HEK293 (cell line): ENCODE measurements around the gene TIA1.

Experiments
- AEBP2 ChIP-seq: fragments of 450-650 bp; formaldehyde crosslinking; IDR thresholded peaks from 2 replicates; pipeline ENCODE4 v1.5.1; 2016; ENCODE audit warnings: missing biosample characterization, missing genetic modification characterization, borderline replicate concordance
- BCL11A ChIP-seq: fragments of 450-650 bp; formaldehyde crosslinking; IDR thresholded peaks from 2 replicates; pipeline ENCODE4 v1.5.1; 2016; ENCODE audit warnings: low read depth, missing biosample characterization, missing genetic modification characterization
- EGR2 ChIP-seq: fragments of 450-650 bp; formaldehyde crosslinking; IDR thresholded peaks from 2 replicates; pipeline ENCODE4 v1.5.1; 2016; ENCODE audit warnings: low read depth, missing biosample characterization, missing genetic modification characterization
- HOXA7 ChIP-seq: sonication (generic); formaldehyde crosslinking; IDR thresholded peaks from 2 replicates; pipeline ENCODE4 v1.8.1; 2022; ENCODE audit warnings: missing genetic modification reagents, borderline replicate concordance
- MZF1 ChIP-seq: fragments of 450-650 bp; formaldehyde crosslinking; IDR thresholded peaks from 2 replicates; pipeline ENCODE4 v1.5.1; 2017; ENCODE audit warnings: missing biosample characterization, missing genetic modification characterization, borderline replicate concordance
- PRDM6 ChIP-seq: fragments of 450-650 bp; formaldehyde crosslinking; IDR thresholded peaks from 2 replicates; pipeline ENCODE4 v1.5.1; 2017; ENCODE audit warnings: missing biosample characterization, missing genetic modification characterization
- REPIN1 ChIP-seq: fragments of 450-650 bp; formaldehyde crosslinking; IDR thresholded peaks from 2 replicates; pipeline ENCODE4 v1.5.1; 2017; ENCODE audit warnings: missing biosample characterization, missing genetic modification characterization, low read depth
- SETDB1 ChIP-seq: IDR thresholded peaks from one replicate; pipeline ENCODE4 v1.6.1; 2017; ENCODE audit warnings: mild to moderate bottlenecking, low read length, moderate library complexity, mixed read lengths; ENCODE audit not compliant: insufficient read length
- TRIM28 ChIP-seq: IDR thresholded peaks from 2 replicates; pipeline ENCODE4 v1.6.1; 2011; ENCODE audit warnings: low read length, control low read depth, borderline replicate concordance
- WT1 ChIP-seq: fragments of 450-650 bp; formaldehyde crosslinking; IDR thresholded peaks from 2 replicates; pipeline ENCODE4 v1.5.1; 2016; ENCODE audit warnings: missing biosample characterization, missing genetic modification characterization
- ZBTB1 ChIP-seq: fragments of 450-650 bp; formaldehyde crosslinking; IDR thresholded peaks from 2 replicates; pipeline ENCODE4 v1.5.1; 2016; ENCODE audit warnings: missing biosample characterization, missing genetic modification characterization
- ZBTB48 ChIP-seq: fragments of 450-650 bp; formaldehyde crosslinking; IDR thresholded peaks from 2 replicates; pipeline ENCODE4 v1.5.1; 2016; ENCODE audit warnings: missing biosample characterization, missing genetic modification characterization
- ZBTB8A ChIP-seq: fragments of 450-650 bp; formaldehyde crosslinking; IDR thresholded peaks from 2 replicates; pipeline ENCODE4 v1.5.1; 2016; ENCODE audit warnings: missing biosample characterization, missing genetic modification characterization
- ZNF148 ChIP-seq: fragments of 450-650 bp; formaldehyde crosslinking; IDR thresholded peaks from 2 replicates; pipeline ENCODE4 v1.5.0; 2017; ENCODE audit warnings: missing biosample characterization, missing genetic modification characterization, borderline replicate concordance
- ZNF223 ChIP-seq: fragments of 450-650 bp; formaldehyde crosslinking; IDR thresholded peaks from 2 replicates; pipeline ENCODE4 v1.5.1; 2016; ENCODE audit warnings: missing biosample characterization, missing genetic modification characterization
- ZNF350 ChIP-seq: fragments of 450-650 bp; formaldehyde crosslinking; IDR thresholded peaks from 2 replicates; pipeline ENCODE4 v1.5.0; 2017; ENCODE audit warnings: missing biosample characterization, mild to moderate bottlenecking, missing genetic modification characterization
- ZNF585B ChIP-seq: fragments of 450-650 bp; formaldehyde crosslinking; IDR thresholded peaks from 2 replicates; pipeline ENCODE4 v1.5.1; 2016; ENCODE audit warnings: missing biosample characterization, missing genetic modification characterization
- ZNF596 ChIP-seq: fragments of 450-650 bp; IDR thresholded peaks from 2 replicates; pipeline ENCODE4 v1.5.0; 2018; ENCODE audit warnings: missing biosample characterization, mild to moderate bottlenecking, missing genetic modification characterization, moderate library complexity
- ZNF600 ChIP-seq: fragments of 450-650 bp; formaldehyde crosslinking; IDR thresholded peaks from 2 replicates; pipeline ENCODE4 v1.5.1; 2016; ENCODE audit warnings: missing biosample characterization, missing genetic modification characterization
- ZNF629 ChIP-seq: fragments of 450-650 bp; formaldehyde crosslinking; IDR thresholded peaks from 2 replicates; pipeline ENCODE4 v1.5.1; 2017; ENCODE audit warnings: missing biosample characterization, missing genetic modification characterization
- ZNF658 ChIP-seq: fragments of 450-650 bp; formaldehyde crosslinking; IDR thresholded peaks from 2 replicates; pipeline ENCODE4; 2016; ENCODE audit warnings: missing biosample characterization, missing genetic modification characterization
- ZNF660 ChIP-seq: fragments of 450-650 bp; IDR thresholded peaks from 2 replicates; pipeline ENCODE4 v1.5.1; 2018; ENCODE audit warnings: missing biosample characterization, mild to moderate bottlenecking, missing genetic modification characterization
- ZNF791 ChIP-seq: fragments of 450-650 bp; formaldehyde crosslinking; IDR thresholded peaks from 2 replicates; pipeline ENCODE4 v1.5.1; 2016; ENCODE audit warnings: missing biosample characterization, missing genetic modification characterization
- TF ChIP-seq, protein P1 (sequence below): fragments of 450-650 bp; formaldehyde crosslinking; IDR thresholded peaks from 2 replicates; pipeline ENCODE4 v1.5.1; 2016; ENCODE audit warnings: missing biosample characterization, missing genetic modification characterization
- TF ChIP-seq, protein P2 (sequence below): fragments of 450-650 bp; formaldehyde crosslinking; IDR thresholded peaks from 2 replicates; pipeline ENCODE4 v1.5.1; 2016; ENCODE audit warnings: missing biosample characterization, missing genetic modification characterization
- TF ChIP-seq, protein P3 (sequence below): fragments of 450-650 bp; formaldehyde crosslinking; IDR thresholded peaks from 2 replicates; pipeline ENCODE4 v1.5.1; 2016; ENCODE audit warnings: missing biosample characterization, missing genetic modification characterization

Gene TIA1

GRCh38 chr2:70248181-70248847 lies at the start of gene TIA1 (continued):
- TF ChIP-seq HOXA7 (CRISPR knock-in tag) (no peak), BCL11A (tag by site-specific recombination) (0 out of 2 replicates have a peak, but pooled peaks have one; percentile 33), ZBTB48 (tag by site-specific recombination) (no peak), ZBTB8A (tag by site-specific recombination) (peak; percentile 13; the same call in 1 of the 2 replicates), ZNF148 (tag by site-specific recombination) (no peak), TRIM28 (no peak), ZNF596 (tag by site-specific recombination) (no peak), WT1 (0 out of 2 replicates have a peak, but pooled peaks have one; percentile 23), AEBP2 (tag by site-specific recombination) (no peak), ZNF350 (tag by site-specific recombination) (no peak), ZNF658 (tag by site-specific recombination) (no peak), ZBTB1 (tag by site-specific recombination) (no peak), ZNF660 (tag by site-specific recombination) (no peak; the same call in 1 of the 2 replicates), ZNF585B (tag by site-specific recombination) (no peak), ZNF629 (tag by site-specific recombination) (peak; percentile 13; the same call in 1 of the 2 replicates), EGR2 (tag by site-specific recombination) (no peak), REPIN1 (tag by site-specific recombination) (no peak), ZNF791 (0 out of 2 replicates have a peak, but pooled peaks have one; percentile 38), MZF1 (no peak), ZNF600 (tag by site-specific recombination) (peak; percentile 56; the same call in 1 of the 2 replicates), SETDB1 (no peak), ZNF223 (no peak), PRDM6 (tag by site-specific recombination) (no peak)
- TF ChIP-seq, protein P1, sequence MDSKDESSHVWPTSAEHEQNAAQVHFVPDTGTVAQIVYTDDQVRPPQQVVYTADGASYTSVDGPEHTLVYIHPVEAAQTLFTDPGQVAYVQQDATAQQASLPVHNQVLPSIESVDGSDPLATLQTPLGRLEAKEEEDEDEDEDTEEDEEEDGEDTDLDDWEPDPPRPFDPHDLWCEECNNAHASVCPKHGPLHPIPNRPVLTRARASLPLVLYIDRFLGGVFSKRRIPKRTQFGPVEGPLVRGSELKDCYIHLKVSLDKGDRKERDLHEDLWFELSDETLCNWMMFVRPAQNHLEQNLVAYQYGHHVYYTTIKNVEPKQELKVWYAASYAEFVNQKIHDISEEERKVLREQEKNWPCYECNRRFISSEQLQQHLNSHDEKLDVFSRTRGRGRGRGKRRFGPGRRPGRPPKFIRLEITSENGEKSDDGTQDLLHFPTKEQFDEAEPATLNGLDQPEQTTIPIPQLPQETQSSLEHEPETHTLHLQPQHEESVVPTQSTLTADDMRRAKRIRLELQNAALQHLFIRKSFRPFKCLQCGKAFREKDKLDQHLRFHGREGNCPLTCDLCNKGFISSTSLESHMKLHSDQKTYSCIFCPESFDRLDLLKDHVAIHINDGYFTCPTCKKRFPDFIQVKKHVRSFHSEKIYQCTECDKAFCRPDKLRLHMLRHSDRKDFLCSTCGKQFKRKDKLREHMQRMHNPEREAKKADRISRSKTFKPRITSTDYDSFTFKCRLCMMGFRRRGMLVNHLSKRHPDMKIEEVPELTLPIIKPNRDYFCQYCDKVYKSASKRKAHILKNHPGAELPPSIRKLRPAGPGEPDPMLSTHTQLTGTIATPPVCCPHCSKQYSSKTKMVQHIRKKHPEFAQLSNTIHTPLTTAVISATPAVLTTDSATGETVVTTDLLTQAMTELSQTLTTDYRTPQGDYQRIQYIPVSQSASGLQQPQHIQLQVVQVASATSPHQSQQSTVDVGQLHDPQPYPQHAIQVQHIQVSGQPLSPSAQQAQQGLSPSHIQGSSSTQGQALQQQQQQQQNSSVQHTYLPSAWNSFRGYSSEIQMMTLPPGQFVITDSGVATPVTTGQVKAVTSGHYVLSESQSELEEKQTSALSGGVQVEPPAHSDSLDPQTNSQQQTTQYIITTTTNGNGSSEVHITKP (tag by site-specific recombination), result 0 out of 2 replicates have a peak, but pooled peaks have one; percentile 57
- TF ChIP-seq, protein P2, sequence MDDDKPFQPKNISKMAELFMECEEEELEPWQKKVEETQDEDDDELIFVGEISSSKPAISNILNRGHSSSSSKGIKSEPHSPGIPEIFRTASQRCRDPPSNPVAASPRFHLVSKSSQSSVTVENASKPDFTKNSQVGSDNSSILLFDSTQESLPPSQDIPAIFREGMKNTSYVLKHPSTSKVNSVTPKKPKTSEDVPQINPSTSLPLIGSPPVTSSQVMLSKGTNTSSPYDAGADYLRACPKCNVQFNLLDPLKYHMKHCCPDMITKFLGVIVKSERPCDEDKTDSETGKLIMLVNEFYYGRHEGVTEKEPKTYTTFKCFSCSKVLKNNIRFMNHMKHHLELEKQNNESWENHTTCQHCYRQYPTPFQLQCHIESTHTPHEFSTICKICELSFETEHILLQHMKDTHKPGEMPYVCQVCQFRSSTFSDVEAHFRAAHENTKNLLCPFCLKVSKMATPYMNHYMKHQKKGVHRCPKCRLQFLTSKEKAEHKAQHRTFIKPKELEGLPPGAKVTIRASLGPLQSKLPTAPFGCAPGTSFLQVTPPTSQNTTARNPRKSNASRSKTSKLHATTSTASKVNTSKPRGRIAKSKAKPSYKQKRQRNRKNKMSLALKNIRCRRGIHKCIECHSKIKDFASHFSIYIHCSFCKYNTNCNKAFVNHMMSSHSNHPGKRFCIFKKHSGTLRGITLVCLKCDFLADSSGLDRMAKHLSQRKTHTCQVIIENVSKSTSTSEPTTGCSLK (tag by site-specific recombination), result no peak
- TF ChIP-seq, protein P3, sequence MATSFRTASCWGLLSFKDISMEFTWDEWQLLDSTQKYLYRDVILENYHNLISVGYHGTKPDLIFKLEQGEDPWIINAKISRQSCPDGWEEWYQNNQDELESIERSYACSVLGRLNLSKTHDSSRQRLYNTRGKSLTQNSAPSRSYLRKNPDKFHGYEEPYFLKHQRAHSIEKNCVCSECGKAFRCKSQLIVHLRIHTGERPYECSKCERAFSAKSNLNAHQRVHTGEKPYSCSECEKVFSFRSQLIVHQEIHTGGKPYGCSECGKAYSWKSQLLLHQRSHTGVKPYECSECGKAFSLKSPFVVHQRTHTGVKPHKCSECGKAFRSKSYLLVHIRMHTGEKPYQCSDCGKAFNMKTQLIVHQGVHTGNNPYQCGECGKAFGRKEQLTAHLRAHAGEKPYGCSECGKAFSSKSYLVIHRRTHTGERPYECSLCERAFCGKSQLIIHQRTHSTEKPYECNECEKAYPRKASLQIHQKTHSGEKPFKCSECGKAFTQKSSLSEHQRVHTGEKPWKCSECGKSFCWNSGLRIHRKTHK (tag by site-specific recombination), result no peak
